ENCODE measurements around the gene INPP5D. TPM values are rescaled to one million over a fixed set of nuclear protein-coding genes. Genes with fewer than 3 reads are reported as not detected.

INPP5D gene
- total and polyA plus RNA-seq, 2 of the 8 experiments (the other 6 are each of a cell fraction or from before 2014, with no cell fraction given) = 4.5 to 7.1 TPM

DNA sequence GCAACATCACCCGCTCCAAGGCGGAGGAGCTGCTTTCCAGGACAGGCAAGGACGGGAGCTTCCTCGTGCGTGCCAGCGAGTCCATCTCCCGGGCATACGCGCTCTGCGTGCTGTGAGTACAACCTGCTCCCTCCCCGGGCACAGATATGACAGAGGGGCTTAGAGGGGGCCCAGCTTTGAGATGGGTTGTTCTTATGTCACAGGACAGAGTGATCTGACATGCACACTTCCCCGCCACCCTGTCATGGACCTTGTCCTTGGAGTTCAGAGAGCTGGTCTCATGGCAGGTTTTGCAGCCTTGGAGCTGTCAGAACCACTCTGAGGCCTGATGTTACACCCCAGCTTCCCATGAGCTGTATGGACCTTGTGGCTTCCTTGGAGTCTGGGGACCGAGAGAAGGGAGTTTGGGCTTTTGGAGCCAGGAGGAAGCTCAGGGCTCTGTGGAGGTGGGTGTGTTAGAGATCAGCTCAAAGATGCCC lies 398 bp downstream of the INPP5D start:
- H3K27ac ChIP-seq (ENCODE audit: low read depth, low read length) = no peak overlapping the region
- H2BK12ac ChIP-seq (ENCODE audit: low read depth, low read length) = no peak overlapping the region; the same call in 1 of the 2 replicates
- H4K8ac ChIP-seq (ENCODE audit: extremely low read depth, insufficient read depth, low read length) = no peak overlapping the region; the same call in 1 of the 2 replicates
- no peak for DNase-seq (ENCODE audit: low read depth in 1 of 2, low spot score in 2 of 2)
- H3K14ac ChIP-seq (ENCODE audit: insufficient read length) = no peak overlapping the region
- no peaks in the 10 kb centered on the region for H3K36me3 ChIP-seq (ENCODE audit: control insufficient read depth in 2 of 4, insufficient read depth in 4 of 4, low read length in 3 of 4)
- no peak overlapping the region for H3K56ac ChIP-seq (replicated peaks; ENCODE audit: insufficient read length, low read depth, low read length)
- no peak overlapping the region for H3K4ac ChIP-seq (replicated peaks; ENCODE audit: insufficient read length, low read depth, low read length)
- no peak overlapping the region for H2BK20ac ChIP-seq (ENCODE audit: low read length)
- no peaks in the 10 kb centered on the region for H3K79me2 ChIP-seq (ENCODE audit: control insufficient read depth in 1 of 2, insufficient read depth in 2 of 2, low read length in 2 of 2)
- no peak overlapping the region for H3K23ac ChIP-seq (ENCODE audit: insufficient read length)
- POLR2A ChIA-PET (ENCODE audit: partially characterized antibody) = interaction anchor here (0.8 to 1.4 kb wide), 4 partner anchors 9 to 470 kb away, joined by 3 to 7 read pairs (median 4); partner anchors contain the start of gene ATG16L1
- CTCF ChIA-PET (ENCODE audit: partially characterized antibody) = interaction anchor here (0.7 to 4.6 kb wide), 35 partner anchors 8 to 457 kb away, joined by 3 to 32 read pairs (median 4); partner anchors contain the start of gene NEU2
- H3K9me3 ChIP-seq (ENCODE audit: insufficient read depth in 2 of 2, low read depth in 1 of 2, low read length in 1 of 2) = no peaks in the 10 kb centered on the region
- H3K79me1 ChIP-seq (ENCODE audit: low read depth, low read length) = no peaks in the 10 kb centered on the region
- H4K5ac ChIP-seq (ENCODE audit: insufficient read length, low read depth, low read length) = no peak overlapping the region
- H2BK5ac ChIP-seq (ENCODE audit: low read depth, low read length) = no peak overlapping the region
- FAIRE-seq = no peak
- no peak overlapping the region for H4K91ac ChIP-seq (replicated peaks; ENCODE audit: insufficient read length, low read length)
- H3K9ac ChIP-seq (replicated peaks in 1 of 4; ENCODE audit: extremely low read depth in 1 of 4, low read depth in 3 of 4, low read length in 3 of 4) = no peak overlapping the region
- no peak overlapping the region for H3K18ac ChIP-seq (ENCODE audit: extremely low read depth, low read length)
- H2AFZ ChIP-seq (ENCODE audit: low read length) = no peak overlapping the region
- WGBS, 2 experiments (ENCODE audit: extremely low coverage in 1 of 2, insufficient coverage in 1 of 2, insufficient read length in 1 of 2, insufficient replicate concordance in 2 of 2, low coverage in 1 of 2, low lambda C conversion rate in 2 of 2, missing lambda C conversion rate in 1 of 2) = 91% methylated on average over 13 of the region's 13 CpGs; no CpG with 5 or more reads in 1 of the 2 experiments
- no peak overlapping the region for H2AK5ac ChIP-seq (ENCODE audit: low read depth, low read length)
- H3K23me2 ChIP-seq (ENCODE audit: low read depth, low read length) = no peaks in the 10 kb centered on the region
- H3K4me3 ChIP-seq (ENCODE audit: extremely low read depth in 1 of 4, insufficient read depth in 2 of 4, low read depth in 3 of 4, low read length in 4 of 4) = no peak overlapping the region
- no peak overlapping the region for H2BK15ac ChIP-seq (ENCODE audit: low read length)
- H3K27me3 ChIP-seq (replicated peaks in 1 of 4; ENCODE audit: control insufficient read depth in 3 of 4, extremely low read depth in 1 of 4, insufficient read depth in 3 of 4, low read length in 3 of 4) = no peaks in the 10 kb centered on the region
- no peak overlapping the region for H3K4me2 ChIP-seq (ENCODE audit: insufficient read depth in 1 of 2, low read depth in 2 of 2, low read length in 2 of 2)
- H3K4me1 ChIP-seq (replicated peaks in 1 of 4; ENCODE audit: control insufficient read depth in 3 of 4, insufficient read depth in 4 of 4, low read length in 3 of 4) = peaks cover 0 to 10% (median 4%) of the 10 kb centered on the region in 4 experiments; a peak in 4 of 7 replicates
- no peaks in the 10 kb centered on the region for H4K20me1 ChIP-seq (replicated peaks in 1 of 2; ENCODE audit: control insufficient read depth in 1 of 2, insufficient read depth in 2 of 2, low read length in 2 of 2)
- no peak overlapping the region for H2BK120ac ChIP-seq (replicated peaks; ENCODE audit: low read depth, low read length)
- TF ChIP-seq GABPA (IDR thresholded peaks at IDR 0.05; ENCODE audit: borderline replicate concordance, insufficient read depth, low read length) (no peak), ASH2L (IDR thresholded peaks at IDR 0.05; ENCODE audit: low read length) (no peak), TBP (IDR thresholded peaks at IDR 0.05; ENCODE audit: low read depth, low read length) (no peak), NRF1 (IDR thresholded peaks at IDR 0.05; ENCODE audit: low read depth, low read length) (no peak), HDAC2 (IDR thresholded peaks at IDR 0.05; ENCODE audit: borderline replicate concordance in 1 of 2, low read depth in 2 of 2, low read length in 2 of 2) (no peak), RNF2 (IDR thresholded peaks at IDR 0.05; ENCODE audit: borderline replicate concordance, low read depth, low read length, missing control alignments, poor library complexity, severe bottlenecking) (no peak), SUZ12 (IDR thresholded peaks at IDR 0.05; ENCODE audit: low read length) (no peak), GTF2F1 (IDR thresholded peaks at IDR 0.05; ENCODE audit: borderline replicate concordance, low read depth, low read length) (no peak), HDAC6 (IDR thresholded peaks at IDR 0.05; ENCODE audit: low read depth, low read length) (no peak), EP300 (IDR thresholded peaks at IDR 0.05; ENCODE audit: borderline replicate concordance in 1 of 2, low read depth in 2 of 2, low read length in 2 of 2) (no peak)
- TF ChIP-seq, protein P1, sequence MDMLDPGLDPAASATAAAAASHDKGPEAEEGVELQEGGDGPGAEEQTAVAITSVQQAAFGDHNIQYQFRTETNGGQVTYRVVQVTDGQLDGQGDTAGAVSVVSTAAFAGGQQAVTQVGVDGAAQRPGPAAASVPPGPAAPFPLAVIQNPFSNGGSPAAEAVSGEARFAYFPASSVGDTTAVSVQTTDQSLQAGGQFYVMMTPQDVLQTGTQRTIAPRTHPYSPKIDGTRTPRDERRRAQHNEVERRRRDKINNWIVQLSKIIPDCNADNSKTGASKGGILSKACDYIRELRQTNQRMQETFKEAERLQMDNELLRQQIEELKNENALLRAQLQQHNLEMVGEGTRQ (IDR thresholded peaks at IDR 0.05; ENCODE audit: low read length) = no peak

Data from H1 (cell line).